ENCODE measurements around the gene PPP1R15B.

DNA sequence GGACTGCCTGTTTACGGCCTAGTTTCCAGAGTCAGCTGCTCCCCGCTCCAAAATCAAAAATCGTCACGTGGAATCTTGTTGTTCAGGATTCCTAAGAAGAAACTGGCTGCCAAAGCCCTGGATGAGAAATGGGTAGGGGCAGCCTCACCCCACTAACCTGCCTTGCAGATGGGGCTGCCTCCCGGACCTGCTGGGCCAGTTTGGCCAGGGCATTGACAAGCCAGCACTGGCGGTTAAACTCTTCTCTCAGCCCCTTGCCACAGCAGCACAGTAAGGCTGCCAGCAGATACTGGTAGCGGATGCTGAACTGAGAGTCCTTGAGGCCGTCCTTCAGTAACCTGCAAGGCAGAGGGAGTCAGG, 31.6 kb upstream of the PPP1R15B start:
- TF ChIP-seq, protein P1, sequence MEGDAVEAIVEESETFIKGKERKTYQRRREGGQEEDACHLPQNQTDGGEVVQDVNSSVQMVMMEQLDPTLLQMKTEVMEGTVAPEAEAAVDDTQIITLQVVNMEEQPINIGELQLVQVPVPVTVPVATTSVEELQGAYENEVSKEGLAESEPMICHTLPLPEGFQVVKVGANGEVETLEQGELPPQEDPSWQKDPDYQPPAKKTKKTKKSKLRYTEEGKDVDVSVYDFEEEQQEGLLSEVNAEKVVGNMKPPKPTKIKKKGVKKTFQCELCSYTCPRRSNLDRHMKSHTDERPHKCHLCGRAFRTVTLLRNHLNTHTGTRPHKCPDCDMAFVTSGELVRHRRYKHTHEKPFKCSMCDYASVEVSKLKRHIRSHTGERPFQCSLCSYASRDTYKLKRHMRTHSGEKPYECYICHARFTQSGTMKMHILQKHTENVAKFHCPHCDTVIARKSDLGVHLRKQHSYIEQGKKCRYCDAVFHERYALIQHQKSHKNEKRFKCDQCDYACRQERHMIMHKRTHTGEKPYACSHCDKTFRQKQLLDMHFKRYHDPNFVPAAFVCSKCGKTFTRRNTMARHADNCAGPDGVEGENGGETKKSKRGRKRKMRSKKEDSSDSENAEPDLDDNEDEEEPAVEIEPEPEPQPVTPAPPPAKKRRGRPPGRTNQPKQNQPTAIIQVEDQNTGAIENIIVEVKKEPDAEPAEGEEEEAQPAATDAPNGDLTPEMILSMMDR (IDR thresholded peaks at IDR 0.05): no peak
- no peak for TF ChIP-seq POLR2A (IDR thresholded peaks at IDR 0.05; ENCODE audit: low read depth)
- TF ChIP-seq POLR2AphosphoS5 (IDR thresholded peaks at IDR 0.05): no peak
- TF ChIP-seq EP300 (IDR thresholded peaks at IDR 0.05): no peak

Data from esophagus muscularis mucosa (tissue), 4 donors.